ENCODE results near the gene KIAA1549.

GRCh38 chr7:138951953-138952352 is 29.2 kb downstream of the KIAA1549 start:
- TF ChIP-seq TARDBP (IDR thresholded peaks at IDR 0.05; ENCODE audit: borderline replicate concordance), result no peak
- TF ChIP-seq POLR2AphosphoS2 (IDR thresholded peaks at IDR 0.05; ENCODE audit: low read depth, low read length), result no peak
- no peak for TF ChIP-seq POLR2AphosphoS5 (IDR thresholded peaks at IDR 0.05; ENCODE audit: low read length)
- TF ChIP-seq RAD21 (IDR thresholded peaks at IDR 0.05; ENCODE audit: insufficient read depth, low read depth, low read length), result no peak
- TF ChIP-seq RCOR1 (conservative IDR thresholded peaks at IDR 0.05; ENCODE audit: low read depth, low read length), result no peak
- no peak for TF ChIP-seq SUPT20H (IDR thresholded peaks at IDR 0.05; ENCODE audit: borderline replicate concordance, control insufficient read depth, low read depth, low read length)
- TF ChIP-seq CREB1 (IDR thresholded peaks at IDR 0.05; ENCODE audit: low read depth), result no peak
- no peak for TF ChIP-seq FOXM1 (IDR thresholded peaks at IDR 0.05; ENCODE audit: low read depth, low read length)
- no peak for TF ChIP-seq SP1 (IDR thresholded peaks at IDR 0.05; ENCODE audit: low read depth, low read length)
- TF ChIP-seq PML (IDR thresholded peaks at IDR 0.05; ENCODE audit: low read length), result no peak
- TF ChIP-seq, protein P1, sequence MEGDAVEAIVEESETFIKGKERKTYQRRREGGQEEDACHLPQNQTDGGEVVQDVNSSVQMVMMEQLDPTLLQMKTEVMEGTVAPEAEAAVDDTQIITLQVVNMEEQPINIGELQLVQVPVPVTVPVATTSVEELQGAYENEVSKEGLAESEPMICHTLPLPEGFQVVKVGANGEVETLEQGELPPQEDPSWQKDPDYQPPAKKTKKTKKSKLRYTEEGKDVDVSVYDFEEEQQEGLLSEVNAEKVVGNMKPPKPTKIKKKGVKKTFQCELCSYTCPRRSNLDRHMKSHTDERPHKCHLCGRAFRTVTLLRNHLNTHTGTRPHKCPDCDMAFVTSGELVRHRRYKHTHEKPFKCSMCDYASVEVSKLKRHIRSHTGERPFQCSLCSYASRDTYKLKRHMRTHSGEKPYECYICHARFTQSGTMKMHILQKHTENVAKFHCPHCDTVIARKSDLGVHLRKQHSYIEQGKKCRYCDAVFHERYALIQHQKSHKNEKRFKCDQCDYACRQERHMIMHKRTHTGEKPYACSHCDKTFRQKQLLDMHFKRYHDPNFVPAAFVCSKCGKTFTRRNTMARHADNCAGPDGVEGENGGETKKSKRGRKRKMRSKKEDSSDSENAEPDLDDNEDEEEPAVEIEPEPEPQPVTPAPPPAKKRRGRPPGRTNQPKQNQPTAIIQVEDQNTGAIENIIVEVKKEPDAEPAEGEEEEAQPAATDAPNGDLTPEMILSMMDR (IDR thresholded peaks at IDR 0.05 in 2 of 3, conservative IDR thresholded peaks at IDR 0.05 in 1 of 3; ENCODE audit: control insufficient read depth in 2 of 3, extremely low read depth in 1 of 3, insufficient read depth in 1 of 3, low read depth in 3 of 3, low read length in 3 of 3), result no peak
- no peak for TF ChIP-seq SRF (IDR thresholded peaks at IDR 0.05; ENCODE audit: low read depth in 2 of 2, low read length in 2 of 2)
- TF ChIP-seq KDM1A (IDR thresholded peaks at IDR 0.05; ENCODE audit: borderline replicate concordance), result no peak
